MCF 10A (cell line): ENCODE data around the gene KIAA1191. TPM values are rescaled to one million over a fixed set of nuclear protein-coding genes. Genes with fewer than 3 reads are reported as not detected.

Experiments used
- BruUV-seq: library from RNA; stranded (reverse); fragments of 400-500 nt; replicated peaks from 2 replicates; lab custom pipeline; 2021; lab: Mats Ljungman, UMichigan
- CTCF ChIA-PET: fragments of 300-600 bp; sonication (Branson Sonifier 250); formaldehyde crosslinking; extraction: SDS; loops from one replicate; lab custom pipeline; 2021; ENCODE audit warnings: antibody characterized with exemption, inconsistent platforms; lab: Yijun Ruan, JAX
- POLR2A ChIA-PET: fragments of 300-600, 350-650 bp; sonication (Branson Sonifier 250); formaldehyde crosslinking; extraction: SDS; loops from one replicate; lab custom pipeline; 2020; ENCODE audit warnings: antibody characterized with exemption, inconsistent platforms; lab: Yijun Ruan, JAX
- DNase-seq: peaks from one replicate; pipeline ENCODE4 v3.0.0-alpha.2; 2018; ENCODE audit not compliant: unreplicated experiment
- H3K27ac Mint-ChIP-seq: one replicate; pipeline ENCODE4 v1.8.0; 2022; ENCODE audit warnings: mild to moderate bottlenecking, low read depth, mixed read lengths; ENCODE audit not compliant: unreplicated experiment
- H3K27me3 Mint-ChIP-seq: one replicate; pipeline ENCODE4 v1.8.0; 2022; ENCODE audit warnings: mixed read lengths; ENCODE audit not compliant: insufficient read depth, unreplicated experiment
- H3K36me3 Mint-ChIP-seq: one replicate; pipeline ENCODE4 v1.8.0; 2022; ENCODE audit warnings: mild to moderate bottlenecking, moderate library complexity, mixed read lengths; ENCODE audit not compliant: insufficient read depth, unreplicated experiment
- H3K4me1 Mint-ChIP-seq: one replicate; pipeline ENCODE4 v1.8.0; 2022; ENCODE audit warnings: mixed read lengths; ENCODE audit not compliant: insufficient read depth, unreplicated experiment
- H3K4me3 Mint-ChIP-seq: one replicate; pipeline ENCODE4 v1.8.0; 2022; ENCODE audit warnings: mild to moderate bottlenecking, moderate library complexity, mixed read lengths; ENCODE audit not compliant: unreplicated experiment
- H3K9me3 Mint-ChIP-seq: one replicate; pipeline ENCODE4 v1.8.0; 2022; ENCODE audit warnings: mixed read lengths; ENCODE audit not compliant: unreplicated experiment
- CTCF ChIP-seq: fragments of 200-600 bp; IDR thresholded peaks from one replicate; pipeline ENCODE4 v1.8.0; 2022; ENCODE audit warnings: antibody characterized with exemption, mild to moderate bottlenecking; ENCODE audit not compliant: unreplicated experiment
- intact Hi-C: fragments of 100-400 bp; cut with micrococcal nuclease; formaldehyde crosslinking; loops from 2 replicates; pipeline ENCODE4 v1.14.1; 2022
- total RNA-seq: library from RNA; stranded (reverse); gene quantifications from 2 replicates; pipeline ENCODE4 v1.2.3, GENCODE V29; 2022

KIAA1191 gene
- total RNA-seq, 1 experiment from 2014 or later, result 92.0 TPM

GRCh38 chr5:176362233-176362490 lies 598 bp upstream of the KIAA1191 start:
- ChIA-PET CTCF (interaction anchor here (0.5 to 1.5 kb wide), 9 partner anchors 9 to 1491 kb away, joined by 3 to 6 read pairs (median 3); partner anchors contain the start of genes HIGD2A and NOP16), POLR2A (interaction anchor here (0.7 to 3.0 kb wide), 18 partner anchors 8 to 896 kb away, joined by 3 to 51 read pairs (median 6); partner anchors contain the start of genes CDHR2, CLTB, FAF2 and HIGD2A)
- Mint-ChIP-seq H3K27ac (peak overlapping the region; percentile 97), H3K4me1 (peaks cover 17% of the 10 kb centered on the region), H3K4me3 (peak overlapping the region; percentile 98), H3K27me3 (no peaks in the 10 kb centered on the region), H3K9me3 (no peaks in the 10 kb centered on the region), H3K36me3 (peaks cover 18% of the 10 kb centered on the region)
- DNase-seq, result no peak
- intact Hi-C loops, result loop anchor here (5.0 kb wide), 1 partner anchor 85 kb away; the partner anchor contains the start of gene FAF2
- no TSS peak for BruUV-seq
- TF ChIP-seq CTCF, result no peak

GRCh38 chr5:176360894-176361436 lies 599 bp downstream of the KIAA1191 start:
- ChIA-PET POLR2A (interaction anchor here (0.6 to 3.0 kb wide), 17 partner anchors 9 to 582 kb away, joined by 3 to 51 read pairs (median 6); partner anchors contain the start of genes CLTB, FAF2, HIGD2A and NOP16), CTCF (interaction anchor here (0.6 to 1.5 kb wide), 13 partner anchors 10 to 631 kb away, joined by 3 to 6 read pairs (median 3); partner anchors contain the start of genes FAF2 and NOP16)
- Mint-ChIP-seq H3K9me3 (no peaks in the 10 kb centered on the region), H3K27me3 (no peaks in the 10 kb centered on the region), H3K4me1 (peaks cover 18% of the 10 kb centered on the region), H3K4me3 (peak overlapping the region; percentile 98), H3K36me3 (peaks cover 27% of the 10 kb centered on the region), H3K27ac (peak overlapping the region; percentile 97)
- TSS peak; percentile 70 for BruUV-seq
- intact Hi-C loops, result loop anchor here (2.0 to 5.0 kb wide), 2 partner anchors 54 to 86 kb away; partner anchors contain the start of gene FAF2
- peak; percentile 39 for DNase-seq
- no peak for TF ChIP-seq CTCF

- CTCF ChIA-PET, result interaction anchor here (0.9 to 1.6 kb wide), 4 partner anchors 88 to 630 kb away, joined by 3 to 6 read pairs (median 3); partner anchors contain the start of gene FAF2
- Mint-ChIP-seq H3K27ac (peak overlapping the region; percentile 29), H3K4me1 (peaks cover 18% of the 10 kb centered on the region), H3K4me3 (peak overlapping the region; percentile 98), H3K27me3 (no peaks in the 10 kb centered on the region), H3K9me3 (no peaks in the 10 kb centered on the region), H3K36me3 (peaks cover 35% of the 10 kb centered on the region)
- intact Hi-C loops, result loop anchor here (2.0 to 5.0 kb wide), 2 partner anchors 55 to 88 kb away; partner anchors contain the start of gene FAF2
- TSS peak; percentile 1 for BruUV-seq
- DNase-seq, result no peak
- POLR2A ChIA-PET, result interaction anchor here (1.0 to 3.0 kb wide), 7 partner anchors 11 to 107 kb away, joined by 3 to 8 read pairs (median 5); partner anchors contain the start of genes FAF2, HIGD2A and NOP16
- TF ChIP-seq CTCF, result no peak
These were observed 1.9 kb downstream of the KIAA1191 start for GRCh38 chr5:176359658-176360057.

- Mint-ChIP-seq H3K4me3 (no peak overlapping the region), H3K36me3 (peaks cover 68% of the 10 kb centered on the region), H3K27me3 (no peaks in the 10 kb centered on the region), H3K27ac (no peak overlapping the region), H3K4me1 (peaks cover 11% of the 10 kb centered on the region), H3K9me3 (no peaks in the 10 kb centered on the region)
- intact Hi-C loops, result no loop called here
- no peak for DNase-seq
- TF ChIP-seq CTCF, result no peak
- POLR2A ChIA-PET, result no interaction called here
- BruUV-seq, result no TSS peak
- CTCF ChIA-PET, result interaction anchor here (1.2 to 1.3 kb wide), 2 partner anchors 15 to 42 kb away, joined by 3 to 5 read pairs; no protein-coding TSS in a partner anchor
These were observed 5.4 kb downstream of the KIAA1191 start for GRCh38 chr5:176356179-176356566.
